ENCODE data around the gene RGS19. TPM values are rescaled to one million over a fixed set of nuclear protein-coding genes. Genes with fewer than 3 reads are reported as not detected.

Gene RGS19
- total and polyA plus RNA-seq, 2 of the 8 experiments (the other 6 are each of a cell fraction or from before 2014, with no cell fraction given), result 12.7 to 16.8 TPM

- H3K27ac ChIP-seq (ENCODE audit: low read depth, low read length), result no peak within 1 kb of the TSS; the same call in 1 of the 2 replicates
- DNase-seq (ENCODE audit: low read depth in 1 of 2, low spot score in 2 of 2), result peak in 1 of 2 experiments; percentile 44
- no peaks in the 10 kb centered on the region for H3K36me3 ChIP-seq (ENCODE audit: control insufficient read depth in 2 of 4, insufficient read depth in 4 of 4, low read length in 3 of 4)
- no peak within 1 kb of the TSS for H2BK15ac ChIP-seq (ENCODE audit: low read length)
- no peak within 1 kb of the TSS for H2BK12ac ChIP-seq (ENCODE audit: low read depth, low read length)
- peaks cover 0 to 8% (median 3%) of the 10 kb centered on the region in 4 experiments; a peak in 3 of 7 replicates for H3K4me1 ChIP-seq (replicated peaks in 1 of 4; ENCODE audit: control insufficient read depth in 3 of 4, insufficient read depth in 4 of 4, low read length in 3 of 4)
- no peak within 1 kb of the TSS for H4K91ac ChIP-seq (replicated peaks; ENCODE audit: insufficient read length, low read length)
- H2BK5ac ChIP-seq (ENCODE audit: low read depth, low read length), result no peak within 1 kb of the TSS
- TF ChIP-seq MAX (IDR thresholded peaks at IDR 0.05) (no peak), GABPA (IDR thresholded peaks at IDR 0.05; ENCODE audit: borderline replicate concordance, insufficient read depth, low read length) (0 out of 2 replicates have a peak, but pooled peaks have one; percentile 24), SIRT6 (IDR thresholded peaks at IDR 0.05; ENCODE audit: low read length) (no peak)
- ChIA-PET CTCF (ENCODE audit: partially characterized antibody) (interaction anchor here (0.8 to 6.4 kb wide), 2 partner anchors 13 to 15 kb away, joined by 4 to 59 read pairs; no protein-coding TSS in a partner anchor), POLR2A (ENCODE audit: partially characterized antibody) (no interaction called here)
- no peak within 1 kb of the TSS for H4K8ac ChIP-seq (ENCODE audit: extremely low read depth, insufficient read depth, low read length)
- H3K27me3 ChIP-seq (replicated peaks in 1 of 4; ENCODE audit: control insufficient read depth in 3 of 4, extremely low read depth in 1 of 4, insufficient read depth in 3 of 4, low read length in 3 of 4), result peaks cover 2 to 10% (median 9%) of the 10 kb centered on the region in 4 experiments
- H2BK20ac ChIP-seq (ENCODE audit: low read length), result no peak within 1 kb of the TSS
- H3K4me2 ChIP-seq (ENCODE audit: insufficient read depth in 1 of 2, low read depth in 2 of 2, low read length in 2 of 2), result no peak within 1 kb of the TSS
- H3K4me3 ChIP-seq (ENCODE audit: extremely low read depth in 1 of 4, insufficient read depth in 2 of 4, low read depth in 3 of 4, low read length in 4 of 4), result no peak within 1 kb of the TSS
- no peaks in the 10 kb centered on the region for H3K9me3 ChIP-seq (ENCODE audit: insufficient read depth in 2 of 2, low read depth in 1 of 2, low read length in 1 of 2)
- H2AK5ac ChIP-seq (ENCODE audit: low read depth, low read length), result no peak within 1 kb of the TSS
- no peak within 1 kb of the TSS for H3K14ac ChIP-seq (ENCODE audit: insufficient read length)
- H3K4ac ChIP-seq (replicated peaks; ENCODE audit: insufficient read length, low read depth, low read length), result no peak within 1 kb of the TSS
- no peak within 1 kb of the TSS for H2AFZ ChIP-seq (ENCODE audit: low read length)
- H3K23ac ChIP-seq (ENCODE audit: insufficient read length), result no peak within 1 kb of the TSS
- 81% methylated on average over 22 of the region's 22 CpGs; no CpG with 5 or more reads in 1 of the 2 experiments for WGBS, 2 experiments (ENCODE audit: extremely low coverage in 1 of 2, insufficient coverage in 1 of 2, insufficient read length in 1 of 2, insufficient replicate concordance in 2 of 2, low coverage in 1 of 2, low lambda C conversion rate in 2 of 2, missing lambda C conversion rate in 1 of 2)
- H3K56ac ChIP-seq (replicated peaks; ENCODE audit: insufficient read length, low read depth, low read length), result no peak within 1 kb of the TSS
- no peak within 1 kb of the TSS for H3K18ac ChIP-seq (ENCODE audit: extremely low read depth, low read length)
- peaks cover 3 to 4% of the 10 kb centered on the region in 2 experiments for H4K20me1 ChIP-seq (replicated peaks in 1 of 2; ENCODE audit: control insufficient read depth in 1 of 2, insufficient read depth in 2 of 2, low read length in 2 of 2)
- H3K79me1 ChIP-seq (ENCODE audit: low read depth, low read length), result no peaks in the 10 kb centered on the region; the same call in 1 of the 2 replicates
- no peak within 1 kb of the TSS for H4K5ac ChIP-seq (ENCODE audit: insufficient read length, low read depth, low read length)
- no peak within 1 kb of the TSS for H2BK120ac ChIP-seq (replicated peaks; ENCODE audit: low read depth, low read length)
- H3K9ac ChIP-seq (replicated peaks in 1 of 4; ENCODE audit: extremely low read depth in 1 of 4, low read depth in 3 of 4, low read length in 3 of 4), result no peak within 1 kb of the TSS
- peaks cover 2% of the 10 kb centered on the region; the same call in 1 of the 2 replicates for H3K23me2 ChIP-seq (ENCODE audit: low read depth, low read length)
- H3K79me2 ChIP-seq (ENCODE audit: control insufficient read depth in 1 of 2, insufficient read depth in 2 of 2, low read length in 2 of 2), result no peaks in the 10 kb centered on the region
- no peak for FAIRE-seq
These were observed 27.8 kb upstream of the RGS19 start, which contains the start of gene NPBWR2 for GRCh38 chr20:64106981-64107735. TSS of gene NPBWR2 (minus strand) at chr20:64107565. CDS start at chr20:64106831, 734 bp downstream.
